Putamen (tissue), 1 donor: Measurements from ENCODE around the gene SPDYE11.
"Not testable (repeated sequence)": the region's sequence is repeated elsewhere in the genome, so short reads cannot be mapped to it uniquely, and the experiment has no call there.

Experiments
- DNase-seq: peaks from one replicate; pipeline ENCODE4 v3.0.0-alpha.2; 2016; ENCODE audit warnings: low spot score

Gene SPDYE11, protein sequence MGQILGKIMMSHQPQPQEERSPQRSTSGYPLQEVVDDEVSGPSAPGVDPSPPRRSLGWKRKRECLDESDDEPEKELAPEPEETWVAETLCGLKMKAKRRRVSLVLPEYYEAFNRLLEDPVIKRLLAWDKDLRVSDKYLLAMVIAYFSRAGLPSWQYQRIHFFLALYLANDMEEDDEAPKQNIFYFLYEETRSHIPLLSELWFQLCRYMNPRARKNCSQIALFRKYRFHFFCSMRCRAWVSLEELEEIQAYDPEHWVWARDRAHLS

GRCh38 chr7:73057811-73058210, at the start of gene SPDYE11:
Gene SPDYE11 (minus strand): TSS chr7:73057911. CDS start chr7:73056111, 1,800 bp downstream.
- DNase-seq: not testable (repeated sequence)

DNA sequence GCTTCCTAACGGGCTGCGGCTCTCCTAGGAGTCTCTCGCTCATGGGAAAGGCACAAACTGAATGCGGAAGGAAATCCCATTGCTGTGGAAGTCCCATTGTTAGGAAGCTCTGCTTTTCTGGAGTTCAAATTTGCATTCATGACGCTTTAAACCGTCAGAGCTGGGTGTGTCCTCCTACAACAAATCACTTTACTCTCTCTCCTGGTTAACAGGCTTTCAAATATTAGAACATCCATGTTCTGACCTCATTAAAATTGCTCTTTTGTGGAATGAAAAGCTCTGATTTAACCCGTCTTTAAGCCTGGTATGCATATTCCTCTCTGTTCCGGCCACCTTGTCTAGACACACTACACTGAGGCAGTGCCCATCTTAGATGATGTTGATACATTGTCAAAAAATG, 28.2 kb upstream of the SPDYE11 start, which contains the start of gene SPDYE9:
TSS of gene SPDYE9 (minus strand) at position 101 of the 400 bp plus-strand sequence. CDS start 1,800 bp downstream, outside the sequence.
- not testable (repeated sequence) for DNase-seq

- DNase-seq: not testable (repeated sequence)
These were observed 28.0 kb downstream of the SPDYE11 start, which contains the start of gene SPDYE8 for GRCh38 chr7:73029666-73030065. Gene SPDYE8 (minus strand): TSS chr7:73029766. CDS start chr7:73027966, 1,800 bp downstream.

GRCh38 chr7:73006491-73006890, 51.2 kb downstream of the SPDYE11 start:
- not testable (repeated sequence) for DNase-seq

DNA sequence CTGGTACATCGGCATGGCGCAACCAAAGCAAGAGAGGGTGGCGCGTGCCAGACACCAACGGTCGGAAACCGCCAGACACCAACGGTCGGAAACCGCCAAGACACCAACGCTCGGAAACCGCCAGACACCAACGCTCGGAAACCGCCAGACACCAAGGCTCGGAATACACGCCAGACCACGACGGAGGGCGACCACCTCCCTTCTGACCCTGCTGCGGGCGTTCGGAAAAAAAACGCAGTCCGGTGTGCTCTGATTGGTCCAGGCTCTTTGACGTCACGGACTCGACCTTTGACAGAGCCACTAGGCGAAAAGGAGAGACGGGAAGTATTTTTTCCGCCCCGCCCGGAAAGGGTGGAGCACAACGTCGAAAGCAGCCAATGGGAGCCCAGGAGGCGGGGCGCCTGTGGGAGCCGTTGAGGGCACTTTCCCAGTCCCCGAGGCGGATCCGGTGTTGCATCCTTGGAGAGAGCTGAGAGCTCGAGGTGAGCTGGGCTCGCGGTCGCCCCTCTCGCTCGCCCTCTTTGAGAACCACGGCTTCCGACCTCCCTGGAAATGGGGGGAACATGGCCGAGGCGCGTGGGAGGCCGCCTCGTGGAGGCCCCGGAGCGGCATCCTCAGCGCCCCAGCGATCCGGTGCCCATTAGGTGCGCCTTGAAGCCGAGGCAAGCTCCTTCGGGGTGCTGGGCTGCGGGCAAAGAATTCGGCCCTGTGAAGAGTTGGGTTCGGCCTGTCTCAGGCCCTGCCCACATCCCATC, 51.8 kb downstream of the SPDYE11 start:
- peak; percentile 82 for DNase-seq

GRCh38 chr7:73005356-73005692, 52.4 kb downstream of the SPDYE11 start:
- not testable (repeated sequence) for DNase-seq

DNA sequence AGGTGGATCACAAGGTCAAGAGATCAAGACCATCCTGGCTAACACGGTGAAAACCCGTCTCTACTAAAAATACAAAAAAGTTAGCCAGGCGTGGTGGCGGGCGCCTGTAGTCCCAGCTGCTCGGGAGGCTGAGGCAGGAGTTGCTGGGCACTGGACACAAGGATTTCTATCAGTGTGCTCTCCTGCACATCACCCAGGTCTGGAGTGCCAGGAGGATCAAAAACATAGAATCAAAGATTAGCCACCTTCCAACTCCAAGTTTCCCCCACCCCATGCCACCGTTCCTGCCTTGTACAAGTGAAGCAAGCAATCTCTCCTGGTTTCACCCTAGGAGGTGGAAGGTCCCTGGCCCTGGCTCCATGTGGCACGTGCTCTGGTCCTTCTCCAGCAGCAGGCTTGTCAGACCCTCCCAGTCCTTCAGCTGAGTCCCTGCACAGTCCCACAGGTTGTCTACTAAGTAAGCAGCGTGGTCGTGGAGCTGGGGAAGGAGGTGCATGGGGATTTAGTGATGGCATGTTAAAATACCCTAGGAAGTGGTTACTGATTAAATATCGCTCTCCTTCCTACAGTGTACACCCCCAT, 59.7 kb downstream of the SPDYE11 start:
- not testable (repeated sequence) for DNase-seq
